ENCODE results near the gene RNU6-1.
A peak's percentile ranks its signal among the peaks of the same experiment; 100 is the strongest.

RNU6-1 gene

DNA sequence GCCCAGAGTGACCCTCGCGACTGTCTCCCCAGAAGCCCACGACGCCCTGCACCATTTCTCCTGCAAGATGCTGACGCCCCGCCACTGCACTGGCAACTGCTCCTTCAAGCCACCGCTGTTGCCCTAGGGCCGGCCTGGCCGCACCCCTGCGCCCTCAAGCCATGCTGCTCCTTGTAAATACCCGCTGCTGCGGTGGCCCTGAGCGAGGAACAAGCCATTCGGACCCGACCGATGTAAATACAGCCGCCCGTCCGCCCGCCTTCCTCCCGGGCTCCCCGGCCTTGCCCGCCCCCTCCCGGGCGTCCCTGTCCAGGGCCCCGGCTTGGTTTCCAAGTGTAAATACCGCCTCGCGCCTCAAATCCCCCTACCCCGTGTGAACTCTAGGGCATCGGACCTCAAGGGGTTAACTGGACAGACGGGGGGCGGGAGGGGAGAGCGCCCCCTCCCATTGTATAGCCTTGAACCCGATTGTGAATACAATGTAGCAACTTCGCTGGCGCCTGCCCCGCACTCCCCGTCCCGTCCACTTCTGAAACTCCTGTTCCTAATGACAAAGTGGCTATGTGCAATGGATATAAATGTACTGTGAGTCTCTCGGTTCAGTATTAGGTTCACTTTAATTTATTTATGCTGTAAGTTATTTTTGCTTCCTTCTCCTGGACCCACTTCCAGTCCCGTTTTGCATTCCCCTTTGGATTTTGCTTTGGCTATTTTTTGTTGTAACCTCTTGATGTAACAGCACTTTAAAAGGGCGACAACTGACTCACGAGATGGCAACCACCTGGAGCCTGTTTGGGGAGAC, 5.9 kb downstream of the RNU6-1 start:
- Histone ChIP-seq H3K4me1 (ENCODE audit: low read depth, poor library complexity, severe bottlenecking) (peaks cover 14% of the 10 kb centered on the region), H4K20me1 (ENCODE audit: insufficient read depth) (no peaks in the 10 kb centered on the region), H3K79me2 (ENCODE audit: insufficient read depth, low read depth) (no peaks in the 10 kb centered on the region), H3K27me3 (ENCODE audit: insufficient read depth, low read depth) (no peaks in the 10 kb centered on the region; the same call in 1 of the 2 replicates), H3K9ac (no peak overlapping the region), H2AFZ (ENCODE audit: low read depth) (peak overlapping the region; percentile 71), H3K27ac (no peak overlapping the region), H3K4me2 (peak overlapping the region; percentile 89), H3K36me3 (ENCODE audit: insufficient read depth) (no peaks in the 10 kb centered on the region), H3K4me3 (IDR thresholded peaks at IDR 0.05; ENCODE audit: insufficient read depth, low read depth, low read length) (no peak overlapping the region)
- TF ChIP-seq, protein P1, sequence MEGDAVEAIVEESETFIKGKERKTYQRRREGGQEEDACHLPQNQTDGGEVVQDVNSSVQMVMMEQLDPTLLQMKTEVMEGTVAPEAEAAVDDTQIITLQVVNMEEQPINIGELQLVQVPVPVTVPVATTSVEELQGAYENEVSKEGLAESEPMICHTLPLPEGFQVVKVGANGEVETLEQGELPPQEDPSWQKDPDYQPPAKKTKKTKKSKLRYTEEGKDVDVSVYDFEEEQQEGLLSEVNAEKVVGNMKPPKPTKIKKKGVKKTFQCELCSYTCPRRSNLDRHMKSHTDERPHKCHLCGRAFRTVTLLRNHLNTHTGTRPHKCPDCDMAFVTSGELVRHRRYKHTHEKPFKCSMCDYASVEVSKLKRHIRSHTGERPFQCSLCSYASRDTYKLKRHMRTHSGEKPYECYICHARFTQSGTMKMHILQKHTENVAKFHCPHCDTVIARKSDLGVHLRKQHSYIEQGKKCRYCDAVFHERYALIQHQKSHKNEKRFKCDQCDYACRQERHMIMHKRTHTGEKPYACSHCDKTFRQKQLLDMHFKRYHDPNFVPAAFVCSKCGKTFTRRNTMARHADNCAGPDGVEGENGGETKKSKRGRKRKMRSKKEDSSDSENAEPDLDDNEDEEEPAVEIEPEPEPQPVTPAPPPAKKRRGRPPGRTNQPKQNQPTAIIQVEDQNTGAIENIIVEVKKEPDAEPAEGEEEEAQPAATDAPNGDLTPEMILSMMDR (conservative IDR thresholded peaks at IDR 0.05; ENCODE audit: low read depth, low read length): peak; percentile 64

DNA sequence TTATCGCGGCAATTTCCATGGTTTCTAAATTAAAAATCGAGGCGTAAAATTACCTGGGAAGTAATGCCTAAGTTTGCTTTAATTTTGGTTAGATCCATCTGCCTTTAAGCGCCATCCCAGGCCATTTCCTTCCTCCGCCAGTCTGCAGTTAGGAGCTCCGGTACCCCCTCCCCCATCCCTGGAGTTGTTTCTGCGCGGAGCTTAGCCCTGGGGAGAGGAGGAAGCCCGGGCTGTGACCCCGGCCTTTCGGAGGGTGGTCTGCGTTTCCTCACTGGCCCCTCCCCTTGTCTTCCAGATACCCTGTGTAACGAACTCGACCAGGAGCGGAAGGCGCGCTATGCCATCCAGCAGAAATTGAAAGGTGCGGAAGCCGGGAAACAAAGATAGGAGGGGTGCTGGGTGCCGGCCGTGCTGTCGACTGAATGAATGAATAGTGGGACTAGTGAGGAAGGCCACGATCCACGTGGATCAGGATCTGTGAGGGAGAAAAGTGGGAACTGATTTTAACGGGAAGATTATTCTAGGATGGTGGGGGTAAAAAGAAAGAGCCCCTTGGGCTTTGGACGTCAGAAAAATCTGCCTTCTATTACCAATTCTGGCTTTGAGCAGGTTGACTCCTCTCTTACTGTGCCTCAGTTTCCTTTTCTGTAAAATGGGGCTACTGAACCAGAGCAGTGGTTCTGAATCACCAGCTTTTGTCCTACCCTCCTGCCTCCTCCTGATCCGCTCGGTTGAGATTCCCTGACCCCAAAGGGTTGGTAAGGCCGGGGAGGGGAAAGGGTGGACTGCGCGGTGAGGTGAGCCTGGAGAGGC, 6.7 kb downstream of the RNU6-1 start:
- Histone ChIP-seq H2AFZ (ENCODE audit: low read depth) (peak overlapping the region; percentile 71), H3K4me1 (ENCODE audit: low read depth, poor library complexity, severe bottlenecking) (peaks cover 14% of the 10 kb centered on the region), H3K4me3 (IDR thresholded peaks at IDR 0.05; ENCODE audit: insufficient read depth, low read depth, low read length) (no peak overlapping the region), H3K79me2 (ENCODE audit: insufficient read depth, low read depth) (no peaks in the 10 kb centered on the region), H3K4me2 (peak overlapping the region; percentile 89; the same call in 1 of the 2 replicates), H3K27ac (no peak overlapping the region), H3K27me3 (ENCODE audit: insufficient read depth, low read depth) (no peaks in the 10 kb centered on the region; the same call in 1 of the 2 replicates), H3K9ac (no peak overlapping the region), H4K20me1 (ENCODE audit: insufficient read depth) (no peaks in the 10 kb centered on the region), H3K36me3 (ENCODE audit: insufficient read depth) (no peaks in the 10 kb centered on the region)
- TF ChIP-seq, protein P1 (conservative IDR thresholded peaks at IDR 0.05; ENCODE audit: low read depth, low read length): no peak

DNA sequence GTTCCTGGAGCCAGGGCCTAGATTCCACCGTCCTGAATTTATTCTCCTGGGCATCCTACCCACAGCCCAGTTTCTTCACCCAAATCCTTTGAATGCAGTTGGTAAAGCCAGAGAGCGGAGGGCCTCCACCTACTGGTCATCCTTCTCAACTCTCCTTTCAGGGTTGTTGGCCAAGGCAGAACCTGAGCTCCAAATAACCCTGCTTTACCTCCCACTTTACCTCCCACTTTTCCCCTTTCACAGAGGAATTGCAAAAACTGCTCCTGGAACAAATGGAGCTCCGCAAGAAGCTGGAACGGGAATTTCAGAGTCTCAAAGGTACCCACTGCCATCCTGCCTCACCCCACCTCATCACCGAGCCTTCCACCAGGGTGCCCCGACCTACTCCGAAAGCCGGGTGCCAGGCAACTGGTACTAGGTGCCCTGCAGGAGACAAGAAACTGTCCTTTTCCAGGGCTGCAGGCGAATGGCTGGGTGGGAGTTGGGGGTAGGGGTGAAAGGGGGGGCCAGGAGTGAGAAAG, 7.8 kb downstream of the RNU6-1 start:
- Histone ChIP-seq H3K27me3 (ENCODE audit: insufficient read depth, low read depth) (no peaks in the 10 kb centered on the region; the same call in 1 of the 2 replicates), H3K27ac (no peak overlapping the region), H2AFZ (ENCODE audit: low read depth) (no peak overlapping the region), H4K20me1 (ENCODE audit: insufficient read depth) (no peaks in the 10 kb centered on the region), H3K4me2 (no peak overlapping the region), H3K4me1 (ENCODE audit: low read depth, poor library complexity, severe bottlenecking) (peaks cover 13% of the 10 kb centered on the region), H3K4me3 (IDR thresholded peaks at IDR 0.05; ENCODE audit: insufficient read depth, low read depth, low read length) (no peak overlapping the region), H3K36me3 (ENCODE audit: insufficient read depth) (no peaks in the 10 kb centered on the region), H3K79me2 (ENCODE audit: insufficient read depth, low read depth) (no peaks in the 10 kb centered on the region), H3K9ac (no peak overlapping the region)
- TF ChIP-seq, protein P1 (conservative IDR thresholded peaks at IDR 0.05; ENCODE audit: low read depth, low read length): 0 out of 2 replicates have a peak, but pooled peaks have one; percentile 22

DNA sequence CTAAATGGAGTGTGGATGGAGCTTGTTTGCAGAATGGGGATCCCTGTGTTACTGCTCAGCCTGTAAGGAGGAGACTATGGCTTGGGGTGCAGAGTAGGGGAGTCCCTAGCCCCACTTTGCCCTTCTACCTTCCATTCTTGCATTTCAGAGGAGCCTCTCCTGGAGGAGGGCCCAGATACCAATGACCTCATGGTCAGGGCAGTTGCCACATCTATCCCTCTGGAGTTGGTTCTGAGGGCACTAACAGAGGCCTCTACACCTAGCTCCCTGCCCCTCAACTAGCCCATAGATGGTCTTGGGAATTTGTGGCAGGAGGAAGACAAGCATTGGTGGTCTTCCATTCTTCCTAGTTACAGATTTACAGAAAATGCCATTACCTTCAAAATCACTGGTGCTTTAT, 8.5 kb downstream of the RNU6-1 start:
- Histone ChIP-seq H4K20me1 (ENCODE audit: insufficient read depth) (no peaks in the 10 kb centered on the region), H3K27me3 (ENCODE audit: insufficient read depth, low read depth) (no peaks in the 10 kb centered on the region; the same call in 1 of the 2 replicates), H3K4me3 (IDR thresholded peaks at IDR 0.05; ENCODE audit: insufficient read depth, low read depth, low read length) (no peak overlapping the region), H3K79me2 (ENCODE audit: insufficient read depth, low read depth) (no peaks in the 10 kb centered on the region), H3K9ac (no peak overlapping the region), H3K4me2 (no peak overlapping the region), H3K36me3 (ENCODE audit: insufficient read depth) (no peaks in the 10 kb centered on the region), H3K4me1 (ENCODE audit: low read depth, poor library complexity, severe bottlenecking) (peaks cover 6% of the 10 kb centered on the region), H2AFZ (ENCODE audit: low read depth) (no peak overlapping the region), H3K27ac (no peak overlapping the region)
- TF ChIP-seq, protein P1 (conservative IDR thresholded peaks at IDR 0.05; ENCODE audit: low read depth, low read length): no peak
